Mucosa of descending colon (tissue), 3 donors: ENCODE results near the gene CRIM1. TPM values are rescaled to one million over a fixed set of nuclear protein-coding genes. Genes with fewer than 3 reads are reported as not detected.
A peak's percentile ranks its signal among the peaks of the same experiment; 100 is the strongest.

ENCODE experiments used
- ATAC-seq: fragments of 200-7000 bp; cut with Tn5 transposase; one replicate; pipeline ENCODE4 v1.9.1; 2020; ENCODE audit warnings: mild to moderate bottlenecking, moderate library complexity
- DNase-seq, 3 donors: peaks; one replicate each; pipeline ENCODE4 v3.0.0-alpha.2; 2020
- H3K36me3 ChIP-seq: fragments of 200-600 bp; one replicate; pipeline ENCODE4 v1.8.0; 2021; ENCODE audit warnings: low read depth, mild to moderate bottlenecking
- H3K4me1 ChIP-seq: fragments of 200-600 bp; one replicate; pipeline ENCODE4 v1.8.0; 2021; ENCODE audit warnings: low read depth, mild to moderate bottlenecking
- H3K4me3 ChIP-seq: fragments of 200-600 bp; one replicate; pipeline ENCODE4 v1.8.0; 2021; ENCODE audit warnings: mild to moderate bottlenecking
- H3K9me3 ChIP-seq: fragments of 200-600 bp; one replicate; pipeline ENCODE4 v1.8.0; 2021; ENCODE audit warnings: mild to moderate bottlenecking
- CTCF ChIP-seq: fragments of 200-600 bp; IDR thresholded peaks from one replicate; pipeline ENCODE4 v1.8.0; 2022; ENCODE audit warnings: antibody characterized with exemption, mild to moderate bottlenecking
- intact Hi-C, 2 donors: fragments of 100-400 bp; cut with DNase I in 1 of 2; cut with micrococcal nuclease in 1 of 2; formaldehyde crosslinking; loops; one replicate each; pipeline versions ENCODE4 v1.11.0 to v1.11.1; 2022; cut with DNase I, micrococcal nuclease
- total RNA-seq, 3 donors: library from RNA; stranded (reverse); fragmentation: NEBNext Ultra II Directional in 2 of 3; extraction: Animal tissue kit (Norgen Biotek cat#: 25700) in 2 of 3; gene quantifications; one replicate each; pipeline versions ENCODE4 v1.2.1 to v1.2.4, GENCODE V29; 2021 to 2023
- donor health status: DM: no; HTN: no; CAD: no; lungs with moderate emphysema.
- donor health status: DM: no; HTN: no; CAD: no.
- donor health status: DM: no; HTN: yes; CAD: no.

Gene CRIM1
- total RNA-seq, 3 donors from 2014 or later = 66.9 to 104 (median 85.8) TPM

GRCh38 chr2:36574560-36574959 is 219.0 kb downstream of the CRIM1 start:
- Histone ChIP-seq H3K36me3 (no peaks in the 10 kb centered on the region), H3K4me3 (no peak overlapping the region), H3K9me3 (no peaks in the 10 kb centered on the region), H3K4me1 (peaks cover 7% of the 10 kb centered on the region)
- ATAC-seq (no peak), DNase-seq (no peak)
- intact Hi-C loops = no loop called here
- no peak for TF ChIP-seq CTCF

GRCh38 chr2:36577884-36578283 is 222.3 kb downstream of the CRIM1 start:
- Histone ChIP-seq H3K36me3 (no peaks in the 10 kb centered on the region), H3K4me3 (no peak overlapping the region), H3K9me3 (no peaks in the 10 kb centered on the region), H3K4me1 (peaks cover 8% of the 10 kb centered on the region)
- TF ChIP-seq CTCF = no peak
- intact Hi-C loops = no loop called here
- DNase-seq (no peak), ATAC-seq (no peak)

GRCh38 chr2:36578343-36579296 is 223.0 kb downstream of the CRIM1 start:
- ATAC-seq (peak; percentile 93), DNase-seq (no peak)
- intact Hi-C loops = no loop called here
- no peak overlapping the region for H3K4me3 ChIP-seq
- no peak for TF ChIP-seq CTCF
- no peaks in the 10 kb centered on the region for H3K9me3 ChIP-seq
- H3K4me1 ChIP-seq = peaks cover 8% of the 10 kb centered on the region
- no peaks in the 10 kb centered on the region for H3K36me3 ChIP-seq

GRCh38 chr2:36579297-36579664 is 223.7 kb downstream of the CRIM1 start:
- DNase-seq = no peak
- ATAC-seq = peak; percentile 15
- peaks cover 8% of the 10 kb centered on the region for H3K4me1 ChIP-seq
- no peak for TF ChIP-seq CTCF
- H3K36me3 ChIP-seq = no peaks in the 10 kb centered on the region
- H3K4me3 ChIP-seq = no peak overlapping the region
- intact Hi-C loops = no loop called here
- no peaks in the 10 kb centered on the region for H3K9me3 ChIP-seq

GRCh38 chr2:36582538-36582937 is 227.0 kb downstream of the CRIM1 start:
- H3K9me3 ChIP-seq = no peaks in the 10 kb centered on the region
- ATAC-seq (no peak), DNase-seq (no peak)
- intact Hi-C loops = no loop called here
- no peak for TF ChIP-seq CTCF
- H3K4me1 ChIP-seq = peaks cover 8% of the 10 kb centered on the region
- no peaks in the 10 kb centered on the region for H3K36me3 ChIP-seq
- H3K4me3 ChIP-seq = no peak overlapping the region
